Parathyroid adenoma (tissue), 2 donors: ENCODE data around the gene EXOC3L1.

ENCODE experiments used
- H2AFZ ChIP-seq: fragments of 300-600 bp; sonication (generic); one replicate; pipeline ENCODE4 v1.7.0; 2017; ENCODE audit warnings: antibody characterized with exemption, mild to moderate bottlenecking
- H3K27ac ChIP-seq: fragments of 300-600 bp; sonication (generic); one replicate; pipeline ENCODE4 v1.7.0; 2017
- H3K27me3 ChIP-seq: fragments of 300-600 bp; sonication (generic); one replicate; pipeline ENCODE4 v1.7.0; 2017; ENCODE audit warnings: low read length; ENCODE audit not compliant: control insufficient read depth, insufficient read depth
- H3K36me3 ChIP-seq: fragments of 300-600 bp; sonication (generic); one replicate; pipeline ENCODE4 v1.7.0; 2017; ENCODE audit warnings: low read length; ENCODE audit not compliant: control insufficient read depth, insufficient read depth
- H3K4me1 ChIP-seq: fragments of 300-600 bp; sonication (generic); one replicate; pipeline ENCODE4 v1.7.0; 2017; ENCODE audit warnings: control low read depth
- H3K4me2 ChIP-seq: fragments of 300-600 bp; sonication (generic); one replicate; pipeline ENCODE4 v1.7.0; 2017; ENCODE audit warnings: low read length
- H3K4me3 ChIP-seq: fragments of 300-600 bp; sonication (generic); one replicate; pipeline ENCODE4 v1.7.0; 2017; ENCODE audit warnings: low read depth, low read length
- H3K79me2 ChIP-seq: fragments of 300-600 bp; sonication (generic); one replicate; pipeline ENCODE4 v1.7.0; 2017; ENCODE audit warnings: control low read depth
- H3K9ac ChIP-seq: fragments of 300-600 bp; sonication (generic); one replicate; pipeline ENCODE4 v1.7.0; 2017; ENCODE audit warnings: mild to moderate bottlenecking
- H3K9me3 ChIP-seq: fragments of 300-600 bp; sonication (generic); one replicate; pipeline ENCODE4 v1.7.0; 2017; ENCODE audit warnings: low read length; ENCODE audit not compliant: control insufficient read depth
- CTCF ChIP-seq: fragments of 300-600 bp; sonication (generic); IDR thresholded peaks from one replicate; pipeline ENCODE4 v1.7.0; 2017; ENCODE audit warnings: antibody characterized with exemption, mild to moderate bottlenecking
- donor health status: primary hyperparathyroidism.

Gene EXOC3L1

GRCh38 chr16:67199808-67200198, 9.9 kb upstream of the EXOC3L1 start:
- H3K9ac ChIP-seq, result no peak overlapping the region
- peaks cover 31% of the 10 kb centered on the region for H3K4me1 ChIP-seq
- no peak for TF ChIP-seq CTCF
- peak overlapping the region; percentile 56 for H3K4me3 ChIP-seq
- H3K4me2 ChIP-seq, result peak overlapping the region; percentile 79
- H3K27me3 ChIP-seq, result no peaks in the 10 kb centered on the region
- no peaks in the 10 kb centered on the region for H3K79me2 ChIP-seq
- peak overlapping the region; percentile 72 for H2AFZ ChIP-seq
- no peaks in the 10 kb centered on the region for H3K36me3 ChIP-seq
- peak overlapping the region; percentile 76 for H3K27ac ChIP-seq
- no peaks in the 10 kb centered on the region for H3K9me3 ChIP-seq

GRCh38 chr16:67199011-67199807, 9.3 kb upstream of the EXOC3L1 start, which contains the start of gene ELMO3:
Gene ELMO3 (plus strand): TSS chr16:67199131. CDS start chr16:67199327, 196 bp downstream.
- H2AFZ ChIP-seq, result peak within 1 kb of the TSS; percentile 72
- no peaks in the 10 kb centered on the region for H3K79me2 ChIP-seq
- peak within 1 kb of the TSS; percentile 79 for H3K4me2 ChIP-seq
- H3K9ac ChIP-seq, result no peak within 1 kb of the TSS
- no peaks in the 10 kb centered on the region for H3K27me3 ChIP-seq
- H3K4me1 ChIP-seq, result peaks cover 25% of the 10 kb centered on the region
- H3K27ac ChIP-seq, result peak within 1 kb of the TSS; percentile 76
- H3K9me3 ChIP-seq, result no peaks in the 10 kb centered on the region
- peak; percentile 59 for TF ChIP-seq CTCF
- no peaks in the 10 kb centered on the region for H3K36me3 ChIP-seq
- H3K4me3 ChIP-seq, result peak within 1 kb of the TSS; percentile 56

- H3K4me2 ChIP-seq, result no peak overlapping the region
- peaks cover 1% of the 10 kb centered on the region for H3K79me2 ChIP-seq
- H3K36me3 ChIP-seq, result no peaks in the 10 kb centered on the region
- H3K4me3 ChIP-seq, result no peak overlapping the region
- no peak overlapping the region for H3K9ac ChIP-seq
- peak; percentile 86 for TF ChIP-seq CTCF
- H3K27ac ChIP-seq, result peak overlapping the region; percentile 76
- no peaks in the 10 kb centered on the region for H3K27me3 ChIP-seq
- H2AFZ ChIP-seq, result peak overlapping the region; percentile 72
- H3K4me1 ChIP-seq, result peaks cover 22% of the 10 kb centered on the region
- no peaks in the 10 kb centered on the region for H3K9me3 ChIP-seq
Observed at GRCh38 chr16:67198238-67198734, 8.3 kb upstream of the EXOC3L1 start.

GRCh38 chr16:67197704-67198103, 7.8 kb upstream of the EXOC3L1 start:
- H3K9me3 ChIP-seq, result no peaks in the 10 kb centered on the region
- H3K27ac ChIP-seq, result peak overlapping the region; percentile 76
- no peak for TF ChIP-seq CTCF
- peaks cover 5% of the 10 kb centered on the region for H3K79me2 ChIP-seq
- H2AFZ ChIP-seq, result no peak overlapping the region
- no peak overlapping the region for H3K9ac ChIP-seq
- H3K4me1 ChIP-seq, result peaks cover 22% of the 10 kb centered on the region
- no peak overlapping the region for H3K4me2 ChIP-seq
- H3K27me3 ChIP-seq, result no peaks in the 10 kb centered on the region
- H3K4me3 ChIP-seq, result no peak overlapping the region
- no peaks in the 10 kb centered on the region for H3K36me3 ChIP-seq
